ENCODE measurements around the gene MTHFD1L. TPM values are rescaled to one million over a fixed set of nuclear protein-coding genes. Genes with fewer than 3 reads are reported as not detected.

The MTHFD1L gene
- total and polyA plus RNA-seq, 9 of the 15 experiments (the other 6 are each of a cell fraction or from before 2014, with no cell fraction given): 20.9 to 128 (median 61.0) TPM

- TF ChIP-seq JUN (IDR thresholded peaks at IDR 0.05; ENCODE audit: borderline replicate concordance, low read depth, low read length): peak; percentile 65; the same call in 1 of the 2 replicates
- TF ChIP-seq JUN (CRISPR knock-in tag; IDR thresholded peaks at IDR 0.05; ENCODE audit: borderline replicate concordance): 0 out of 2 replicates have a peak, but pooled peaks have one; percentile 35
- 0 out of 2 replicates have a peak, but pooled peaks have one; percentile 75 for TF ChIP-seq IRF2 (CRISPR knock-in tag; IDR thresholded peaks at IDR 0.05)
- no peak for TF ChIP-seq ZHX1 (conservative IDR thresholded peaks at IDR 0.05; ENCODE audit: low read length)
- TF ChIP-seq SIX5 (IDR thresholded peaks at IDR 0.05; ENCODE audit: borderline replicate concordance in 1 of 2, insufficient read depth in 1 of 2, low read depth in 1 of 2, low read length in 2 of 2): no peak
- TF ChIP-seq ADNP (tag; IDR thresholded peaks at IDR 0.05): no peak
- TF ChIP-seq ETV5 (CRISPR knock-in tag; IDR thresholded peaks at IDR 0.05; ENCODE audit: low read depth): peak; percentile 80
- TF ChIP-seq FOXM1 (IDR thresholded peaks at IDR 0.05; ENCODE audit: low read depth): no peak
- no peak; the same call in none of the 2 replicates for TF ChIP-seq FOXM1 (CRISPR knock-in tag; IDR thresholded peaks at IDR 0.05; ENCODE audit: low read depth)
- no peak for TF ChIP-seq ZNF507 (tag; conservative IDR thresholded peaks at IDR 0.05)
- TF ChIP-seq ZBTB11 (CRISPR knock-in tag; IDR thresholded peaks at IDR 0.05): peak in 1 of 3 experiments; percentile 39; a peak in 1 of 6 replicates
- no peak for TF ChIP-seq ASH1L (IDR thresholded peaks at IDR 0.05; ENCODE audit: borderline replicate concordance, low read depth, partially characterized antibody)
- TF ChIP-seq PRDM10 (IDR thresholded peaks at IDR 0.05; ENCODE audit: partially characterized antibody): no peak
- TF ChIP-seq HOXB6 (CRISPR knock-in tag; IDR thresholded peaks at IDR 0.05; ENCODE audit: borderline replicate concordance): no peak
- no peak for TF ChIP-seq ZNF561 (CRISPR knock-in tag; conservative IDR thresholded peaks at IDR 0.05)
- no peak for TF ChIP-seq HDAC8 (tag; IDR thresholded peaks at IDR 0.05)
Observed at GRCh38 chr6:150866147-150866990, 867 bp downstream of the MTHFD1L start (continued).

Measured in K562 (cell line).